GM21786 (cell line): Measurements from ENCODE around the gene PAIP2B.
"Not testable (repeated sequence)": the region's sequence is repeated elsewhere in the genome, so short reads cannot be mapped to it uniquely, and the experiment has no call there.

Source experiments
- ATAC-seq: cut with Tn5 transposase; IDR thresholded peaks from one replicate; pipeline ENCODE4 v1.9.1; 2021; ENCODE audit not compliant: unreplicated experiment

The PAIP2B gene

DNA sequence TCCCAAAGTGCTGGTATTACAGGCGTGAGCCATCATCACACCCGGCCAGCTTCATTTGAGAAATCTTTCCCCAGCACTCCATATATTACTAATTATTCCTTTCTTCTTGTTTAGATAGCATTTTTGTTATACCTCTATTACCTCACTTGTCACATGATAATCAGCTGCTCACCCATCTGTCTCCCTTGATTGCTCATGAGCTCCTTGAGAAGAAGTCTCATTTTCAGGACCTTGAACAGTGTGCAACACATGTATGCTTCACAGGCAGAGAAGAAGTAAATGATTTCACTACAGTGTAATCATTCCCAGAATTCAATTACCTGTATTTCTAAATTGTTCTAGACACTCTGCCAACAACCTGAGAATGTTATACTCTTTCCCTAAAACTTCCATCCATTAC, 6.2 kb downstream of the PAIP2B start:
- ATAC-seq, result no peak

DNA sequence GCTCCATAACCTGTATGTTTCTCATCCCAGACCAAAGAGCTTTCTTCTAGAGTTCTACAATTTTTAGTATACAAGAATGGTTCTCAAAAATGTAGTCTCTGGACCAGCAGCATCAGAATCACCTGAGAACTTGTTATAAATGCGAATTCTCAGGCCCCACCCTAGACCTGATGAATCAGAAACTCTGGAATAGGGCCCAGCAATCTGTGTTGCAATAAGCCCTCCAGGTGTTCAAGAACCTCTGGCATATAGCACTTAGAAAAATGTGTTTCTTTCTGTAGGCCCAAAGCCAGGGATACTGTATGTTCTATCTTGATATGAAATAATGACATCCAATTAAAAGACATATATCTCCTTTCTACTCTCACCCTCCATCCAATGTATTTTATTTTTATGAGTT, 10.4 kb downstream of the PAIP2B start:
- no peak for ATAC-seq

DNA sequence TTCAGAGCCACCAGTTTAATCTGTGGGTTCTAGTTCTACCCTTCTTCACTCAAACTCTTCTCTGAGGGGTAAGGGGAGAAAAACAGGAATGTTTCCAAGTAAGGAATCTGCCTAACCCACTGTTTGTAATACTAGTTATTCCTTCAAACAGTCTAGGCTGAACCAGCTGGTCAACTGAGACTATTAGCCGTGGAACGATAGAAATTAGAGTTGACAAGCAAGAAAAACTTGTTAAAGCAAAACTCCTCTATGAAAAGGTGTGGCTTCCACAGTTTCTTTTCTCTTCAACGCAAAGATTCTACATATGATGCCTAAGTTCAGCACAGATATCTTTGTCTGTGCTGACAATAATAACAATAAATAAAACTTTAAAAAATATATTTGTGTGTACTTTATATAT, 11.5 kb downstream of the PAIP2B start:
- ATAC-seq, result no peak

DNA sequence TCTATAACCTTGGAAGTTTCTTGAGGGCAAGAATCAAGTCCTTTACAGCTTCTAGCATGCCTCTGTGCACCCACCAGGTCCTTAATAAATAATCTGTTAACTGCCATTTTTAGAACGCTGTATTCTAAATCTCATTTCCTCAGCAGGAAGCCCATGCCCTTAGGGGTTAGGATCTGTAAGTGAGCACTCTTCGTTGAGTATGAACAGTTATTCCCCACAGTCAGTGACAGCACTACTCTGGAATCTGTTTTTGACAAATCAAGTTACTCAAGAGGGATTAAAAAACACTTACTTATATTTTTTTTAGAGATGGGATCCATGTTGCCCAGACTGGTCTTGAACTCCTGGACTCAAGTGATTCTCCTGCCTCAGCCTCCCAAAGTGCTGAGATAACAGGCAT, 14.6 kb downstream of the PAIP2B start:
- ATAC-seq, result no peak

DNA sequence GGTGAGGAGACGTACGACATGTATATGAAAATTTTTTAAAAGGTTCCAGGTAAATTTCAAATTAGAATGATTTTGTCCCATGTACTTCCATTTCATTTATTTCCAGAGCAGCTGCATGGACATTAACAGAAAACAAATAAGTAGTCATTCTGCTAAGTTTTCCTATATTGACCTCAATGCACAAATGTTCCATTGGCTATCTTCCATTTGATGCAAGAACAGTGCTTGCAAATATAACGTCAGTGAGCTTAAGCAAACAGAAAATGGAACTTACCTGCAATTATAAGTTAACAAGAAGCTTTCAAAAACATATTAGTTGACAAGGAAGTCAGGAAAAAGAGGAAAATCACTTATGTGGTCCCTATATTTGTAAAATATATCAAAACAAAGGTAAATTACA, 16.6 kb downstream of the PAIP2B start:
- ATAC-seq, result no peak

DNA sequence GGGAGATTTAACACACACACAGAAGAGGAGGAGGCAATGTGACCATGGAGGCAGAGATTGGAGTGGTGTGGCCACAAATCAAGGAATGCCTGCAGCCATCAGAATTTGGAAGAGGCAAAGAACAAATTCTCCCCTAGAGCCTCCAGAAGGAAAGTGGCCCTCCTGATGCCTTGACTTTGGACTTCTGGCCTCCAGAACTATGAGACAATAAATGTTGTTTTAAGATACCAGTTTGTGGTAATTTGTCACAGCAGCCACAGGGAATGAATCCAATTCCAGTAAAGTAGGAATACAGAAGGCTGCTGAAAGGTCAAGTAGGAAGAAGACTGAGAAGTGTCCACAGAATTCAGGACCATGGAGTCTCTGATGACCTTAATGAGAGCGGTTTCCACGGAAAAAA, 18.1 kb downstream of the PAIP2B start:
- ATAC-seq, result no peak

DNA sequence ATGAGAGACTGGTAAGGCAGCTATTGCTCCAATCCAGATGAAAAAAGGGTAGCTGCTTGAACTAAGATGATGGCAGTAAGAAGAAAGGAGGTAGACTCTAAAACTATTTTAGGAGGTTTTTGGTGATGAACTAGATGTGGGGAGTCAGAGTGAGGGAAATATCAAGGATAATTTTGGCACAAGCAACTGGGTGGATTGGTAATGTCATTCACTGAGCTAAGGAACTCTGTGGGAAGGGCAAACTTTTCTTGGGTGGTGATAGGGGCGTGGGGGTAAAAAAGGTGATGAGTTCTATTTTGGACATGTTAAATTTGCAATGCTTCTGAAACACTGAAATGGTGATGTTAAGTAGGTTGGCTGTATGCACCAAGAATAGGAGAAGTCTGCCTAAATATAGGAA, 19.3 kb downstream of the PAIP2B start:
- ATAC-seq, result no peak

DNA sequence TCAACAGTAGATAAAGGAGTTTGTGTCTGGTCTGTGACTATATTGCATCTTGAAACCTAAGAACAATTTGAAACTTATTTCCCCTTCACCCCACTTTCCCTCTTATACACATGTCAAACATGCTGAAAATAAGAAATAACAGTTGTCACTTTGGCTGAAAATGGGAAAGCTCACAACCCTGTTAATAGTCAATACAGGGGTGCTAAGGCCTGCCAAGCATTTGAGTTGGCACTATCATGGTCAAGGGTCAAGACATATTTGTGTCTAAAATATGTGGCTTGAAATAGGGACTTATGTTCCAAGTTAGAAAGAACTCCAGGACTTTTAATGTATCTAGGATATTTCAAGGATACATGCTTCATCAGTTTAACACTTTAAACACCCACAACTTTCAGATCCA, 20.6 kb downstream of the PAIP2B start:
- no peak for ATAC-seq

DNA sequence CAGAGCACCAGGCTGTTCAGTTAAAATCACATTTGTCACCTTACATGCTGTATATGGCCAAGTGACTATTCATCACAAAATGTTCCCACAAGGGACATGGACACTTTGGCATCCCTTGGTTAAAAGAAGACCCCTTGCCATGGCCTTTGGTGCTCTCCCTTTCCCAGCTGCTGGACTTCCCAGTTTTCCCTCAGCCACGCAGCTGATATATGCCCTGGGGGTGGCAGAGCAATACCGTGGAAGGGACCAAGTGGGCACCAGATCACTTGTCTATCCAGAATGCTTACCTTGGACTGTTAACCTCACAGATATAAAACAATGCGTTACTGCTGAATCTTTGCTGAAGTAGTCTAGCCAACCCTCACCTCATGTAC, 35.3 kb downstream of the PAIP2B start:
- no peak for ATAC-seq

DNA sequence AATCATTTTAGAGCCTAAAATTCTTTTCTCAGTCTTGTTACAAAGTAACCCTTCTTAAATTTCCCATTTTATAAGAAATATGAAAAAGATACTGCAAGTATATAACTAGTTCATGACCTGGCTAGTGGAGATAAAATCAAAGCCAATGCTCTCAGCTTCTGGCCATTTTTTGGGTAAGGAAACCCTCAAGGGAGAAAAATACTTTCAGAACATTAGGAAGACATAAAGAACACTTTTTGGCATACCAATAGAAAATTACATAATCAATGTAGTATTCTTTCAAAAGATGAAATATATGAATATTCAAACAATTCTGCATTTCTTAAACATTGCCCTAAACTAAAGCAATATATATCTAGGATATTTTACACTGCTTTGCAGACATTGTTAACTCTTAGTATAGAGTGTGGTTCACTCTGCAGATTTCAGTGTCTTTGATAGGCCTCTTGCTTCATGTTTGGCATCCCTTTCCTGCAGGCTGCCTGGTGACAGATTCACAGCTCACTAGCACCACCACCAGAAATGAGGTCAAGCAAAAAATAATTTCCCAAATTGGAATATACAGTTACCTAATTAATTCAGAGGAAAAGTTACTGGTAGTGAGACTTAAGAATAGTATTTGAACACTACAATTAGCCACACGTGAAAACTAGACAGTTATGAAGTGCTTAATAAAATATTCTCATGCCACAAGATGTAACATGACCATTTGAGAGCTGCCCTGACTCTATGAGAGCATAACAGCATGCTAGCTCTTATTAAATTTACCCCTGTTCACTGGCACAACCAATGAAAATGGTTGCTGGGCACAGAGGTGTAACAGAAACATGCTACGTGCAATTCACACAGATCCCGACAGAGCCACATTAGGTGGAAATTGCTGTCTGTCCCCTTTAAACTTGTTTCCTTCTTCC, 36.0 kb downstream of the PAIP2B start:
- no peak for ATAC-seq

DNA sequence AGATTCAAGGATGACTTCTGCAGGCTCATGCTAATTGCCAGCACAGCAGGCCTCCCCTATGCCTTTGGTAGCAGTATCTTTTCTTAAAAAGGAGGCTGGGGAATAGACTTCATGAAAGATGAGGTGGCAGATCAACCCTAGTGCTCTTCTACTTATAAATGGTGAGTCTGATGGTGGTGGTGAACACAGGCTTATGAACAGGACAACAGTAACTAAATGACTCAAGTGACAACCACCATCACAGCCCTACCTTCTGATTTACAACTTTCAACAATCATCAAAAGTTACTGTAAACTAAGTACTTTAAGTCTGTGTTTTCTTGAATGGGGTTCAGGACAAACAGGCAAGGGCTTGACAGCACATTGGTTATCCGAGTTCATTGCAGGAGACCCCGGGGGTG, 39.3 kb downstream of the PAIP2B start:
- ATAC-seq, result no peak

DNA sequence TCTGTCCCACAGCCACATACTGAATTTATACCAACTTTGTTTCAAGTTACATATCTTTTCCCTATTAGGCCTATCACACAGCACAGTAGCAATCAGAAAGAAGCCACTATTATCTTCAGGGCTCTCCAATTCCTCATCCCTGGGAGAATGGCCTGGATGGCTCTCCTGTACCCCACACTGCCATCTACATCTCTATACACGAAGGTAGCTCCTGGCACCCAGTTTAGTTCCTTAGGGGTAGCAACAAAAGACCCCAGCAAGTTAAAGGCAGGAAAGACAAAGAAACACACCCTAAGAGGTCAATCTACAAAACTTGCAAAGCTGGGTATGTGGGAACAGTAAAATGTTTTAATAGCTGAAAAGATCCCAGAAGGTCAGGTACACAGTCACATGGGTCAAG, 39.9 kb downstream of the PAIP2B start:
- ATAC-seq, result no peak

DNA sequence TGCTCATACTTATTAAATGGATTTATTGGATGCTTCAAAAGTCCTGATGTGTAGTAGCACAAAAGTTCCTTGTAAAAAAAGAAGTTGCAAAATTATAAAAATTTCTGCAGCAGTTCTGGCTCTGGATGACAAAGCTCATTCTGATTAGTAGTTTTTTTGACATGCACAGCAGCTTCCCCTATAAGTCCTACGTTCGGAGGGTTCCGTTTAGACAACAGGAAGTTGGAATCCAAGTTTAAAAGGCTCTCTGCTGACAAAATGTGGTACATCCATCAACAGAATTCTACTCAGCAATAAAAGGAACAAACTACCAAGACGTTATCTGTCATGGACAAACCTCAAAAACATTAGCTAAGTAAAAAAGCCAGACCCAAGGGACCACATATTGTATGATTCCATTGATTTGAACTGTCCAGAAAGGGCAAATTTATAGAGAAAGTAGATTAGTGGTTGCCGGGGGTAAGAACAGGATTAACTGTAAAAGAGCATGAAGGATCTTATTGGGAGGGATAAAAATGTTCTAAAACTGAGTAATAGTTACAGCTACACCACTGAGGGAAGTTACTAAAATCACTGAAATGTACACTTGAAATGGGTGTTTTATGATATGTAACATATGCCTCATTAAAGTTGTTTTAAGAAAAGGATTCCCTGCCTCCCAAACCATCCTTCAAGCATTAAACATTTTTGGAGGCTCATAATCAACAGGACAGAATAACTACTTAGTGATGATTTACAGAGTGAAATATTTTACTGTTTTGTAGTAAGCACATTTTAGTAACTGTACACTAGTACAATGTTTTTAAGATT, 43.4 kb downstream of the PAIP2B start:
- ATAC-seq, result not testable (repeated sequence)

DNA sequence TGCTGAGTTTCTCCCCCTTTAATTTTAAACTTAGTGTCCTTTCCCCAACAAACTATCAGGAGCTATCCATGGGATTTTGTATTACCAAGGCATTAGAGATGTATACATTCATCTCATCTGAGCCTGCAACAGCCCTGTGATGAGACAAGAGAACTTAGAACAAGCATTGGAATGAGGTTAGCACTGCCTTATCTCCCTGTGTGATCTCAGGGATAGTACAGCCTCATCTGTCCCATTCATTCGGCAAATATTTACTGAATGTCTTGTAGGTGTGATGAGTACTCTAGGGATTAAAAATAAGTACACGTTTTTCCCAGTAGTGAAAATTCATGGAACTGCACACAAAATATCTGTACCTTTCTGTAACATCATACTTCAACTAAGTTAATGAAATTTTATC, 45.6 kb downstream of the PAIP2B start:
- ATAC-seq, result no peak

DNA sequence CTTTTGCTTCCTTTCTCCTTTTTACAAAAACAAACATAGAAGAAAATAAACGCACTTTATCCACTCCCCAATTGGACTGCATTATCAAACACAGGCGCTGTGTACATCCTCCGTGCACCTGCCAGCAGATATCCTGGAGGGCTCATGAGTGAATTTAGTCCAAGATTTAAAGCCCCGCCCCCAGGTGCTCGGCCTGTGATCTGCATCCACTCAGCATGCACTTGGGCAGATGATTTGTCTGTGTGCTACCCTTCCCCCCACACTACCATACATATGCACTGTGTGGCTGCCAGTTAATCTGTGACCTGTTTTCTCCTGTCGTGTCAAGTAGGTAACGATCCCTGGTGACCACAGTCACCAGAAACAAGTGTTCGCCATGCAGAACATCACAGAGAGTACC, 48.1 kb downstream of the PAIP2B start:
- not testable (repeated sequence) for ATAC-seq

DNA sequence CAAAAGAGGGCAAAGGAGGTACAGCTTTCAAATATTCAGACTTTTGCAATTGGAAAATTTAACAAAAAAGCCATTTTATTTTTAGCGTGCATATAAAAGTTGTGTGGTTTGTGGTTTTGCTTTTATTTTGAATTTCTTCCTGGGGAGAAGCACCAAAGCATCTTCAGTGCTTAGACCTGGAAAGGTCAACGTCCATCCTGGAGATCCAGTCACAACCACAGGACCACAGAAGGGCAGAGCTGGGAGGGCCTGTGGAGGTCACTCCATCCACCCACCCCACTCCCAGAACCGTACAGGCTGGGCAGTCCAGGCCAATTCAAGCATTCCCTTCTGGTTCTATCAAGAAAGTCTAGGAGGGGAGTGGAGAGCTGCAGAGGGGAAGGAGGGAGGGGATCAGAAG, 52.7 kb downstream of the PAIP2B start:
- no peak for ATAC-seq

DNA sequence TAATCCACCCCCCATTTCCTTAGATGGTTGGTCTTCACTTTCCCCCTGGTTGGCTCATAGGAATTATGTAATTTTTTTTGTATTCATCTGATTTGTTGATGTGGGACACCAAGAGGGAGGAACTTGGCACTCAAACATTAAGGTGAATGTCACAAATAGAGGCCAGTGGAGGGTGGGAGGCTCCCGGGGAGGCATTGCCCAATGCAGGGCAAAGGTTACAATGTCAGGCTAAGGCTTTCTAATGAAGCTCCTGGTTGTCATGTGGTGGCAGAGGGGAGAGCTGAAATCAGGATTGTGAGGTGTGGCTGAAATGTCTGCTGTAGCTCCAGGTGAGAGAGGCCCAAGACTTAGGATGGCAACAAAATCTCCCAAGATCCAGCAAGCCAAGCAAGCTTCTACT, 53.8 kb downstream of the PAIP2B start:
- no peak for ATAC-seq

DNA sequence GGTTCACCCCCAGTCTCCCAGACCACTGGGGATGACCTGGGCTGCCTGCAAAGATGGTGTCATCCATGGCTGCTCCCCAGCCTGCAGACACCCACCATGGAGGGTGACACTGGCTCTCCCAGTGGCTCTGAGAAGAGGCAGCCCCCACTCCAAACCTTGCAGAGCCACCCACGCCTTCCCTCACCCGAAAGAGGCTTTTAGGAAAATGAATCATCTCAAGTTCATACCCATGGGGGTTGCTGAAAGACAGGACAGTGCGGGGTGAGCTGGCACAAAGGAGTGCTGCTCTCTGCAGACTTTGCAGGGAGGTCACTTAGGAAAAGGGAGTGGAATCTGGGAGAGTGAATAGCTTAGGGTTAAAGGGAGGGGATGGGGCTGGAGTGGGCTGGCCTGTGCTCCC, 60.1 kb downstream of the PAIP2B start:
- no peak for ATAC-seq

DNA sequence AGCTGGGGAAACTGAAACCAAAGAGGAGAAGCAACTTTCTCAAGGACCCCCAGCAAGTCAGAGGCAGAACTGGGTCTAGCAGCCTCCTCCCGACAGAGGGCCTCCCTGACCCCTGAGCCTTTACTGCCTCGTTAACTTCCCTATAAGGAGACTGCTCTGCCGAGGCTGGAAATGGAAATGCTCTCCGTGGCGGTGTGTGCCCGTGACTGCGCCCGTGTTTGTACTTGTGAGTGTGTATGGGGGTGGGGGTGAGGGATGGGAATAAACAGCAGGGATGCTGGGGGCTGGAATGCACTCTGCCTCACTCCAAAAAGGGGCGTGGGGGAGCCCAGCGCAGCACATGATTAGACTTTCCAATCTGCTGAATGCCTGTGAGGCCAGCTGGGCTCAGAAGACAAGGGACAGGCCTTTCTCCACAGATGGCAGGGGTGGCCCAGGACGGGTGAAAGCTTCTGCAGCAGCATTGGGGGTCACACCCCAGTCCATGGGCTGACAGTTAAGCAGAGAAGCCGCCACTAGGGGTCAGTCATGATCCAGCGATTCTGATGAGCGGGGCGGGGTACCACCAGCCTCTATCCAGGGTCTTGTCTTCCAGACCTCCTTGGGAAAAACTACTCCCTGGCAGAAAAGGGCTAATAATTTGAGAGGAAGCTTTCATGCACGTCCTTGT, 69.6 kb downstream of the PAIP2B start:
- ATAC-seq, result no peak

DNA sequence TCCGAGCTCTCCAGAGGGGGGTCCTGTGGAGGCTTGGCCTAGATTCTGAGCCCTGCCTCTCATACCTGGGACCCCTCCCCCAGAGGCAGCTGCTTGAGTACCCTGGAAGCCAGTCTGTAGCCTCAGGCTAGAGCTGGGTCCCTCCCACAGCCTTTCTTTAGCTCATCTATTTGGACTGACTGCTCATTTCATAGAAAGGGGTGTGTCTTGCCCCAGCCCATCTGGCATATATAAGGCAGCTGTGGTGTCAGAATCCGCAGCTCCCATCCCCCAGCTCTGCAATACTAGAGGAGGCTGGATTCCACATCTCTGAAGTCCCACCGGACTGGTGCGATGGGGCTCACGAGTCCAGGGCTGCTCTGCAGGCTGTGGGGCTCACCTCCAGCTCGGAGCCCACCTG, 70.3 kb downstream of the PAIP2B start:
- ATAC-seq, result no peak

DNA sequence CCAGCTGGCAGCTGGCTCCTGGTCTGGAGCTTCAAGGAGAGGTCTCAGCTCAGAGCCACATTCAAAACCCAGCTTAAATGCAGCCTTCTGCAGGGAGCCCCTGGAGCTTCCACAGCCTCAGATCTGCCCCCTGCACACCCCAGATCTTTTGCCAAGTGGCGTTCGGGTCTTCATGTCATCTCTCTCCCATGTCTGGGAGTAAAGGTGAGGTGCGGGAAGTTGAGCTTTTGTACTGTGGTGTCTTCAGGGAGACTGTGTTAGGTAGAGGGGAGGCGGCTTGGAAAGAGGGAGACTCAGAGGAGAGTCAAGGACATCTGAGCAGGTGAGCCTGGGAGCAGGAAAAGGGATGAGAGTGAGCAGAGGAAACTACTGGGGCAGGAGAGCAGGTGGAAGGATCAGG, 71.1 kb downstream of the PAIP2B start:
- no peak for ATAC-seq

DNA sequence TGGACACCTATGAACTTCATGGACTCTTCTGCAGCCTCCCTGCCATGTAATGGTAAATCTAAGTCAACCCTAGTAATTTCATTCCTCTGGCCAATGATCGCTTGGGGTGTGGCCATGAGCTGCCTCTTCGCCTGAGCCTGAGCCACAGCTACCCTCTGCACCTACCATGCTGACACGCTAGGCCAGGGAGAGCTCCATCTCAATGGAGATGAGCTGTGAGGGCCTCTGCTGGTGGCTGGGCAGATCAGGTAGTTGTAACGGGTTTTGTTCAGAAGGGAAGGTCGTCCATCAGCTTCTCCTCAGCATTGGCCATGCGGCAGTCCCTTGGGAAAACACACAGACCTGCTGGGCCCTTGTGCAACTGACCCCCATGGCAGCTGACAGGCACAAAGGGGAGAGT, 72.1 kb downstream of the PAIP2B start:
- ATAC-seq, result no peak
